Hepatocyte (in vitro differentiated cells): ENCODE results near the gene HINT2. TPM values are rescaled to one million over a fixed set of nuclear protein-coding genes. Genes with fewer than 3 reads are reported as not detected.
A peak's percentile ranks its signal among the peaks of the same experiment; 100 is the strongest.

ENCODE experiments used
- DNase-seq: peaks from one replicate; pipeline ENCODE4 v3.0.0-alpha.2; 2016; ENCODE audit warnings: low spot score
- H2AFZ ChIP-seq: fragments of 200-600 bp; sonication (generic); 2 replicates; pipeline ENCODE4 v1.6.0; 2016; ENCODE audit warnings: antibody characterized with exemption, mild to moderate bottlenecking
- H3K27ac ChIP-seq: fragments of 200-600 bp; sonication (generic); 2 replicates; pipeline ENCODE4 v1.5.1; 2016; ENCODE audit warnings: mild to moderate bottlenecking
- H3K27me3 ChIP-seq: fragments of 200-600 bp; sonication (generic); 2 replicates; pipeline ENCODE4 v1.6.1; 2016
- H3K36me3 ChIP-seq: fragments of 200-600 bp; sonication (generic); replicated peaks from 2 replicates; pipeline ENCODE4 v1.5.1; 2016; ENCODE audit warnings: low read depth; ENCODE audit not compliant: insufficient read depth
- H3K4me1 ChIP-seq: fragments of 200-600 bp; sonication (generic); 2 replicates; pipeline ENCODE4 v1.5.1; 2016; ENCODE audit warnings: mild to moderate bottlenecking, moderate library complexity; ENCODE audit not compliant: insufficient read depth
- H3K4me2 ChIP-seq: fragments of 200-600 bp; sonication (generic); 2 replicates; pipeline ENCODE4 v1.6.0; 2016
- H3K4me3 ChIP-seq: fragments of 200-600 bp; sonication (generic); 2 replicates; pipeline ENCODE4 v1.5.1; 2016; ENCODE audit warnings: mild to moderate bottlenecking
- H3K79me2 ChIP-seq: fragments of 200-600 bp; sonication (generic); 2 replicates; pipeline ENCODE4 v1.6.0; 2017; ENCODE audit warnings: mild to moderate bottlenecking
- H3K9me2 ChIP-seq: fragments of 200-600 bp; sonication (generic); replicated peaks from 2 replicates; pipeline ENCODE4 v1.6.0; 2017; ENCODE audit warnings: mild to moderate bottlenecking; ENCODE audit not compliant: insufficient read depth
- H3K9me3 ChIP-seq: fragments of 200-600 bp; sonication (generic); 2 replicates; pipeline ENCODE4 v1.5.1; 2016; ENCODE audit warnings: low read depth, mild to moderate bottlenecking
- H4K20me1 ChIP-seq: fragments of 200-600 bp; sonication (generic); 2 replicates; pipeline ENCODE4 v1.6.0; 2016; ENCODE audit warnings: mild to moderate bottlenecking; ENCODE audit not compliant: insufficient read depth, poor library complexity, severe bottlenecking
- EZH2 ChIP-seq: fragments of 200-600 bp; sonication (generic); IDR thresholded peaks from 2 replicates; pipeline ENCODE4 v1.6.1; 2016; ENCODE audit warnings: antibody characterized with exemption, mild to moderate bottlenecking, borderline replicate concordance
- EZH2phosphoT487 ChIP-seq: fragments of 200-600 bp; sonication (generic); IDR thresholded peaks from one replicate; pipeline ENCODE4 v1.6.1; 2018; ENCODE audit warnings: antibody characterized with exemption, mild to moderate bottlenecking, low read depth, moderate library complexity; ENCODE audit not compliant: unreplicated experiment, severe bottlenecking
- WGBS: methylation state at CpG from one replicate; pipeline ENCODE4 v1.1.6; 2016; ENCODE audit warnings: low lambda C conversion rate; ENCODE audit errors: missing lambda C conversion rate; 5-methylcytosine and 5-hydroxymethylcytosine counted together
- polyA plus RNA-seq: library from polyadenylated mRNA; unstranded; fragments of >200 nt; fragmentation: Nextera tagmentation; extraction: Ambion mirVana; gene quantifications from 2 replicates; pipeline ENCODE4 v1.2.1, GENCODE V29; 2016
- total RNA-seq: library from RNA; depleted of rRNA; stranded (reverse); fragments of >200 nt; gene quantifications from 2 replicates; pipeline ENCODE4 v1.2.3, GENCODE V29; 2014
- TF ChIP-seq, protein P1 (sequence below): fragments of 200-600 bp; sonication (generic); IDR thresholded peaks from 2 replicates; pipeline ENCODE4 v1.5.1; 2016; ENCODE audit warnings: antibody characterized with exemption, mild to moderate bottlenecking; ENCODE audit not compliant: poor library complexity

Gene HINT2
- total and polyA plus RNA-seq, 2 experiments from 2014 or later, result 45.7 to 87.3 TPM

DNA sequence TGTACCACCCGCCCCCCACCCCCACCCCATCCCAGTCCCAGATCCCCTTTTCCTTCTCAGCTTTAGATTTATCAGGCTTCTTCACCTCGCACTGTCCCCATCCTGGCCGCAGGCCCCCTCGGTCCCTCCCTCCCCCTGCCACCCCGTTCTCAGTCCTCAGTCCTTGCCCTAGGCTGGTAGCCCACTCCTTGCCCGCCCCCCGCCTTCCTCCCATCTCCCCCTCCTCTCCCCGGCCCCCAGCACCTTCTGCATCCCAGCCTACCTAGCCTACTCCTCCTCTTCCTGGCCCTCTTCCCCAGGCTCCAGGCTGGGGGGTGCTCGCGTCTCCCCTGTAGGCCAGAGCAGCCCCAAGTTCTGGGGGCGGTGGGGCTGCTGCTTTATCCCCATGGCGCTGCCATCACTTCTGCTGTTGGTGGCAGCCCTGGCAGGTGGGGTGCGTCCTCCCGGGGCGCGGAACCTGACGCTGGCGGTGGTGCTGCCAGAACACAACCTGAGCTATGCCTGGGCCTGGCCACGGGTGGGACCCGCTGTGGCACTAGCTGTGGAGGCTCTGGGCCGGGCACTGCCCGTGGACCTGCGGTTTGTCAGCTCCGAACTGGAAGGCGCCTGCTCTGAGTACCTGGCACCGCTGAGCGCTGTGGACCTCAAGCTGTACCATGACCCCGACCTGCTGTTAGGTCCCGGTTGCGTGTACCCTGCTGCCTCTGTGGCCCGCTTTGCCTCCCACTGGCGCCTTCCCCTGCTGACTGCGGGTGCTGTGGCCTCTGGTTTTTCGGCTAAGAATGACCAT is 22.6 kb downstream of the HINT2 start:
- Histone ChIP-seq H3K36me3 (no peaks in the 10 kb centered on the region), H3K9me2 (no peaks in the 10 kb centered on the region), H4K20me1 (no peaks in the 10 kb centered on the region), H2AFZ (no peak overlapping the region), H3K79me2 (no peaks in the 10 kb centered on the region), H3K4me1 (peaks cover 15% of the 10 kb centered on the region), H3K4me3 (peak overlapping the region; percentile 20), H3K4me2 (peak overlapping the region; percentile 91), H3K27ac (no peak overlapping the region), H3K27me3 (no peaks in the 10 kb centered on the region), H3K9me3 (no peaks in the 10 kb centered on the region)
- 94% methylated on average over 27 of the region's 34 CpGs for WGBS
- no peak for DNase-seq
- TF ChIP-seq EZH2phosphoT487, result no peak
- TF ChIP-seq, protein P1, sequence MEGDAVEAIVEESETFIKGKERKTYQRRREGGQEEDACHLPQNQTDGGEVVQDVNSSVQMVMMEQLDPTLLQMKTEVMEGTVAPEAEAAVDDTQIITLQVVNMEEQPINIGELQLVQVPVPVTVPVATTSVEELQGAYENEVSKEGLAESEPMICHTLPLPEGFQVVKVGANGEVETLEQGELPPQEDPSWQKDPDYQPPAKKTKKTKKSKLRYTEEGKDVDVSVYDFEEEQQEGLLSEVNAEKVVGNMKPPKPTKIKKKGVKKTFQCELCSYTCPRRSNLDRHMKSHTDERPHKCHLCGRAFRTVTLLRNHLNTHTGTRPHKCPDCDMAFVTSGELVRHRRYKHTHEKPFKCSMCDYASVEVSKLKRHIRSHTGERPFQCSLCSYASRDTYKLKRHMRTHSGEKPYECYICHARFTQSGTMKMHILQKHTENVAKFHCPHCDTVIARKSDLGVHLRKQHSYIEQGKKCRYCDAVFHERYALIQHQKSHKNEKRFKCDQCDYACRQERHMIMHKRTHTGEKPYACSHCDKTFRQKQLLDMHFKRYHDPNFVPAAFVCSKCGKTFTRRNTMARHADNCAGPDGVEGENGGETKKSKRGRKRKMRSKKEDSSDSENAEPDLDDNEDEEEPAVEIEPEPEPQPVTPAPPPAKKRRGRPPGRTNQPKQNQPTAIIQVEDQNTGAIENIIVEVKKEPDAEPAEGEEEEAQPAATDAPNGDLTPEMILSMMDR, result no peak
- no peak for TF ChIP-seq EZH2

GRCh38 chr9:35791297-35791921 is 23.4 kb downstream of the HINT2 start, which contains the start of gene NPR2:
TSS of gene NPR2 (plus strand) at chr9:35791591. CDS start at chr9:35792409, 818 bp downstream.
- Histone ChIP-seq H2AFZ (peak within 1 kb of the TSS; percentile 66), H3K4me1 (peaks cover 15% of the 10 kb centered on the region), H4K20me1 (no peaks in the 10 kb centered on the region), H3K4me2 (peak within 1 kb of the TSS; percentile 91), H3K4me3 (peak within 1 kb of the TSS; percentile 20), H3K9me2 (no peaks in the 10 kb centered on the region), H3K27me3 (no peaks in the 10 kb centered on the region), H3K27ac (peak within 1 kb of the TSS; percentile 70), H3K9me3 (no peaks in the 10 kb centered on the region), H3K79me2 (no peaks in the 10 kb centered on the region), H3K36me3 (no peaks in the 10 kb centered on the region)
- DNase-seq, result peak; percentile 71
- WGBS, result 33% methylated on average over 2 of the region's 64 CpGs
- TF ChIP-seq EZH2phosphoT487 (no peak), EZH2 (no peak)
- TF ChIP-seq, protein P1, result no peak

DNA sequence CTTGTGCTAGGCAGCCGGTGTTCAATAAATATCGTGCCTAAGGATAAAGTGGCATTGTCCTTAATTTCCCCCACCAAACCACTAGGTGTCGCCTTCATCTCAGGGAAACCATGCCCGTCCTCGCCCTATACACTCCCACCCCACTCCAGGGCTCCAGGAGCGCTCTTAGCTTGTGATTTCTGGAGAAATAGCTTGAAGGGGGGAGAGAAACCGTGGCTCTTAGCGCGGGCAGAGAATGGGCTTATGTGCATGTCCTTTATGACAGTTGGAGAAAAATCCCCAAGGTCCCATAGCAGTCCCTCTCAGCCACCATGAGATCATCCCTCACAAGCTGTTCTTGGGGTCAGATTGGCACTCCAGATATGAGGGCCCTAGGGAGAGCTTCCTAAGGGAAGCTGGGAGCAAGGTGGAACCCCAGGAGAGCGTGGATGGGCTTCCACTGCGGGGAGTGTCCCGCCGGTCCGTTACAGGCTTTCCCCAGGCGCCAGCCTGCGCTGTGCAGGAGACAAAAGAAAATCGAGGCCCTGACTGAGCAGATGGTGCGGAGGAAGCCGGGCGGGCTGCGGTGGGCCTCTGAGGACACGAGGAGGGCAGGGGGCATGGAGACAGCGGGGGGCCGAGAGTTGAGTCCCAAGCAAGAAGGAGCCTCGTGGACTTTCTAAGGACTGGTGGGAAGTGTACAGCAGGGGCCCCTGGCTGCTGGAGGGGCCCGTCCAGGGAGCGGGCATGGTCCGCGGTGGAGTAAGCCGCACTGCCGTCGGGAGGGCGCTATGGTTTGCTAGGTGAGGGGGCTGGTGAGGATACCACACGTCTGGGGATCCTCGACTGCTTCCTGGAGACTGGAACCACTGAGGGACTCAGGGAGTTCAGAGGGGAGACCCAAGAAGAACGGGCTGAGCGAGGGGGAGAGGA is 24.2 kb downstream of the HINT2 start:
- Histone ChIP-seq H3K9me2 (no peaks in the 10 kb centered on the region), H3K4me3 (no peak overlapping the region), H3K27ac (peak overlapping the region; percentile 70), H3K4me1 (peaks cover 15% of the 10 kb centered on the region), H3K9me3 (no peaks in the 10 kb centered on the region), H4K20me1 (no peaks in the 10 kb centered on the region), H3K79me2 (no peaks in the 10 kb centered on the region), H3K27me3 (no peaks in the 10 kb centered on the region), H2AFZ (peak overlapping the region; percentile 66), H3K36me3 (no peaks in the 10 kb centered on the region), H3K4me2 (peak overlapping the region; percentile 91)
- 48% methylated on average over 34 of the region's 37 CpGs for WGBS
- peak; percentile 90 for DNase-seq
- TF ChIP-seq EZH2 (no peak), EZH2phosphoT487 (no peak)
- TF ChIP-seq, protein P1, result peak; percentile 89
